ENCODE data around the gene SEC22A. TPM values are rescaled to one million over a fixed set of nuclear protein-coding genes. Genes with fewer than 3 reads are reported as not detected.

SEC22A gene
- total RNA-seq, 1 experiment from 2014 or later, result 84.8 TPM

DNA sequence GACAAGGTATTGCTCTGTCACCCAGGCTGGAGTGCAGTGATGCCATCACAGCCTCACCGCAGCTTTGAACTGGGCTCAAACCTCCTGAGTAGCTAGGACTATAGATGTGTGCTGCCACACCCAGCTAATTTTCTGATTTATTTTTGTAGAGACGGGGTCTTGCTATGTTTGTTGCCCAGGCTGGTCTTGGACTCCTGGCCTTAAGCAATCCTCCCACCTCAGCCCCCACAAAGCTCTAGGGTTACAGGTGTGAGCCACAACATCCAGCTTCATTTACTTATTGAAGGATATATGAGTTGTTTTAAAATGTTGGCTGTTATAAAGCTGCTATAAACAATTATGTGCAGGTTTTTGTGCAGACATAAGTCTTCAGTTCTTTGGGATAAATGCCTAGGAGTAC, 62.2 kb downstream of the SEC22A start:
- no peak for DNase-seq (ENCODE audit: low read depth)

DNA sequence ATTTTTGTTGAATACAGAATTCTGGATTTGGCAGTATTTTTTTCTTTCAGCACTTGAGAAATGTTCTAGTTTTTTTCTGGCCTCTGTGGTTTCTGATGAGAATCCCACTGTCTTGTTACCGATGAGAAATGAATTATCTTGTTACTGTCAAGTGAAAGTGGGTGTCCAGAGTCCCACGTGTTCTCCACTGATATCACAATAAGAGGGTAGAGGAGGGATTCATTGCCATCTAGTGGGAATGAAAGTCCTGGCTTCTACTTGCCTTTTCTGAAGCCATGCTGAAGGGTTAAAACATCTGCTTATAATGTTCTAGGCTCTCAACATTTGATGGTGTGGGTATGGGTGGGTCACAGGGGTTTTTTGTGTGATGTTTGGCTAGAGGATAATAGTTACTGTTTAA, 66.1 kb downstream of the SEC22A start:
- no peak for DNase-seq (ENCODE audit: low read depth)

DNA sequence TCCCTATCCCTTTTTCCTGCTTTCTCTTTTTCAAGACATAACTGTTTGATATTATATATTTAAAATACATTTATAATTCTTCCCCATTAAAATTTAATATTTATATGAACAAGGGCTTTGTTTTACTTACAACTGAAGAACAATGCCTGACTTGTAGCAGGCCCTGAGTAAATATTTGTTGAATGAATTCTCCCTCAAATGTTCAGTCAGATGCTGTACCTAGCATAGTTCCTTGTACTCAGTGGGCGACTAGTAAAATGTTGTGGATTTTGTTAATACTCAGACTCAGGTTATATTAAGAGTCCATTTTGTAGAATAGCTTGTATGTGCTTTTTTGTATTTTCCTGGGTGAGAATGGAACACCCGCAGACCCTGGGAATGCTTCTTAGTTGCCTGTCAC, 69.1 kb downstream of the SEC22A start:
- DNase-seq (ENCODE audit: low read depth), result no peak

DNA sequence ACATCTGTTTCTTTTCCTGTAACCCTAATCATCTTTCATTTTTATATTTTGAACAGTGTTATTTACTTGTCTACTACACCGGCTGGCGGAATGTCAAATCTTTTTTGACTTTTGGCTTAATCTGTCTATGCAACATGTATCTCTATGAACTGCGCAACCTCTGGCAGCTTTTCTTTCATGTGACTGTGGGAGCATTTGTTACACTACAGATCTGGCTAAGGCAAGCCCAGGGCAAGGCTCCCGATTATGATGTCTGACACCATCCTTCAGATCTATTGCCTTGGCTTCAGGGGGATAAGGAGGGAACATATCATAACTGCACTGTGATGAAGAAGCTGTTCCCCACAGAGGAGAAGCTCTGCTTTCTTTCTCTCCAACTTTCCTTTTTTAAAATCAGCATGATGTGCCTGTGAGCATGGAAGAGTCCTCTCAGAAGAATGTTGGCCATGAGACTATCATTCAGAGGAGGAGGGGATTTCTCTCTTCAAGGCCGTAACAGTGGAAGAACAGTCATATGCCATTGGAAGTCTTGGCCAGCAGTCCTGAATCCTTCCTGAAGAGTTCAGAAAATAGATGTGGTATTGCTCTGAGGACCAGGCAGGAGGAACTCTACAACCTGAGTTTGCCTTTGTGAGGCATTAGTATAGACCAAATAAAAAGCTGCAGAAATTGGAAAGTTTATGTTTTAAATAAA, 69.9 kb downstream of the SEC22A start:
- no peak for DNase-seq (ENCODE audit: low read depth)

DNA sequence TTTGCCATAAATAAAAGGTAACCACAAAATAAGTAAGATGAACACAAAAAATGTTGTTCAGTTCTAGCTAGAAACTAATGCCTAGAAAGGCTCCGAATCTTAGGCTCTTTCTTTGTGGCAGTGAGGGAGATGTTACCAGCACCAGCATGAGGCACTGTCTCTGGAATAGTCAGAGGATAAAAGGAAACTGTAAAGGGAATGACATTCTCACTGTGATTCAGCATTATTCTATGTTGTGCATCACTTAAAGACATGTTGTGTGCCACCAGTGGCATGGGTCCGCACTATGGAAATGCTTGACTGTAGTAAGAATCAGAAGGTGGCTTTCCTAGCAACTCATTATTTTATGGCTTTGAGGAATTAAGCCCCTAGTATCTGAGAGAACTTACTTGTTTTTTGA, 70.8 kb downstream of the SEC22A start:
- peak; percentile 50 for DNase-seq (ENCODE audit: low read depth)

DNA sequence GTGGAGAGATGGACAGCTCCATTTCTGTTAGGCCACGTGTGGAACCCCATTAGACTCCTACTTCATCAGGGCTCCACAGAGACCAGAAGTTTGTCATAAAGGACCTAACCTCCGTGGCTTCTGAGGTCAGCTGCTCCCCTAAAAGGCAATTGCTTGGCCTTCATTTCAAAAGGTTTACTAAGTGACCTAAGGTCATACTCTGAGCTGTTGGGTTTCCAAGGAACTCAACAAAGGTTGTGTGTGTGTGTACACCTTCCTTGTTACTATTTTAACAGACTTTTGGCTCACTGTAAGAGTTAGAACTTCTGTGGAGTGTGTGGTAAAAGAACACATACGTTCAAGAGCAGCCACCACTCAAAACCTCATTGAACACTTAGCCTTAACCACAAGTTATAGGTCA, 73.9 kb downstream of the SEC22A start:
- peak; percentile 9 for DNase-seq (ENCODE audit: low read depth)

DNA sequence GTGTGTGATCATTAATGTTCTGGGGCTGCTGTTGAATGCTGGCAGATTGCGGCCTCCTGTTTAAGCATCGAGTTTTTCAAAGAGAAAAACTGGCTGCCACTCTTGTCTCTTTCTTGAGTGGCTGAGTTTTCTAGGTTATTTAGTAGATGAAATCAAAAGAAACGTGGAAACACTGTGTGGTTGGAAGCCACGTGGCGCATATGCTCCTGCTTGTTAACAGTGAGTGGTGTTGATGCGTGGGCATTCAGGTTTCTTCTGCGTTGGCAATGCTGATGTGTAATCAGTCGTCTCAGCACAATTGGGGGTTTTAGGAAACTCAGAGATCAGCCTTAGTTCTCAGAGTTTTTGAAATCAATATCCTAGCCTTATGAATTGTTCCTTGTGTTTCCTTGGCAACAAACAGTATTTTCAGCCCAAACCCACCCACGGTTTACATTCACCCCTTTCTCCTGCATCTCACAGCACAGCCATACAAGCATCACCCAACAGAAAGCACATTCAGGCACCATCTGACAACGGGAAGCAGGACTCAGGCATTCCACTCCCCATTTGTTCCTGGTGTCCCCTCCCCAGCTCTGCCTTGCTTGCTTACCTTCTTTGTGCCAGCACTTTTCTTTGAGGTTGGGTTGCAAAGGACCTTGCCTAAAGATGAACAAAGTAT, 74.7 kb downstream of the SEC22A start:
- DNase-seq (ENCODE audit: low read depth), result no peak

DNA sequence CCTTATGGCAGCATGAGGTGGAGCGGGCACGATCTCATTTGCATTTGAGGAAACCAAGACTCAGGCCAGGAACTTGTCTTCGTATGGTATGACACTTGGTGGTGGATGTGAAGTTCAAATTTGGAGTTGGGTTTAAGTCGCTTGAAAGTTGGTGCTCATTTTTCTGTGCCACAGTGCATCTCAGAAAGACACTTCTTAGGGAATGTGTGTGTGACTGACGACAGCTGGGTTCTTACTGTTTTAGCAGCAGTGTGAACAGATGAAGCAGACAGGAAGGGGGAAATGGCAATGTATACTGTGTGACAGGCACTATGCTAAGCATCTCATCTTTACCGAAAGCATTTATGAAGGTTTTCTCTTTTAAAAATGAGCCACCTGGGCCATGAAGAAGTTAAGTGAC, 75.4 kb downstream of the SEC22A start:
- no peak for DNase-seq (ENCODE audit: low read depth)

DNA sequence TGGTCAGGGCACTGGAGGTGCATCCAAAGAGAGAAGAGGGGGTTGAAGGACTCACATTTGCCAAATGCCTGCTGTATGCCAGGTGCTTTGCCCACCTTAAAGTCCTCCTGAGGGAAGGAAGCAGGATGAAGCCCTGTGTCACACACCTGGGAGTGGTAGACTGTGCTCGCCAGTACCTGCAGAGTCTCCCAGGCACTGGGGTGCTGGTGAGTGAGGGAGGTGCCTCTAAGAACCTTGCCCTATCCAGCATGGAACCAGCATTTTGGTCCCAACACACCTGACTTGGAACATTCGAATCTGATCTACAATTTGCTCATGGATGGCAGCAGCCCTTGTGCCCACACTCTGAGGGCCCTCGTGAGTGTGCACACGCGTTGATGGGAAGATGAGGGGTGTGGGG, 76.7 kb downstream of the SEC22A start:
- no peak for DNase-seq (ENCODE audit: low read depth)

DNA sequence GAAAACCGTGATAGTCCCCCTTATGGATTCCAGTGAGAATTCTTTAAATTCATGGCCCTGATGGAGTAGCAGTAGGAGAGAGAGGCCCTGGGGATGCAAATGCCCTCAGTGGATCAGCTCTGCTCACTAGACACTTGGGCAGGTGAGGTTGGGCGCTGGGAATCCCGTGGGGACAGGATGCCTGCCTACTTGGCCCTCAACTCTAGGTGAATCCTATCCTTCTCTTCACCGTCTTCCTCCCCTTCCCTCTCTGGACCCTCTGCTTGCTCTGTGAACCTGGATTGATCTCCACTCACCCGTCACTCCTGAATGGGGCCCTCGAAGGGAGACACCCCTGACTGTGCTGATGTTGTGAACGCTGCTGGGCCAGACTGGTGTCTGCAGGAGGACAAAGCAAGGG, 77.4 kb downstream of the SEC22A start:
- no peak for DNase-seq (ENCODE audit: low read depth)

DNA sequence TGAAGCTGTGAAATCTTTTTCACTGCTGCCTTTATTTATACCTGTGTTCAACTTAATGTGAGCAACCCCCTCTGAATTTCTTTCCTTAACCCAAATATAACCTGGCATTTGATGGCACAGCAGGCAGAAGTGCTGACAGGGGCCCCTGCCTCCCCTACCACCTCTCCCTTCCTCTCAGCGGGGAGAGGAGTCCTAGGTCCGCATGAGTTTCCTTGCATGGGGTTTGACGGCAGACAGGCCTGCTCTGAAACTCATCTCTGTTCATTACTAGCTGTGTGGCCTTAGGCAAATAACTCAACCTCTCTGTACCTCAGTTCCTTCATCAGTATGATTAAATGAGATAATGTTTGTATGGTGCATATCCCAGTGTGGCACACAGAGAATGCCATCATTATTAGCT, 79.7 kb downstream of the SEC22A start:
- DNase-seq (ENCODE audit: low read depth), result no peak

DNA sequence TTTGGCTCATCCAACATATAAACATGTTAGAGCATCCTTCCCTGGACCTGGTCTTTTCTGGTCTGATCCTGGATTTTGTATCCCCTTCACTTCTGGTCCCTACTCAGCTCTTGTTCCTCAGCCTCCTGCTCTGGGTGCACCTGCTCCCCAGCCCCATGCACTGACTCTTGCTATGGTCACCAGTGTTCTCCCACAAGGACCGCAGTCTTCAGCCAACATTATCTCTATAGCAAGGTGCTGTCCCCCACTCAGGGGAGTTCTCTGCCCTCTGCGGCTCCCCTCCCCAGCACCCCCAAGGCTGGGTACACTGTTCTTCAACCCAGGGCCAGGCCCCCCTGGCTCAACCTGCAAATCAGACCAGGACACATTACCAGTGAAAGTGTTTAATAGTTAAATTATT, 80.2 kb downstream of the SEC22A start:
- DNase-seq (ENCODE audit: low read depth), result no peak

DNA sequence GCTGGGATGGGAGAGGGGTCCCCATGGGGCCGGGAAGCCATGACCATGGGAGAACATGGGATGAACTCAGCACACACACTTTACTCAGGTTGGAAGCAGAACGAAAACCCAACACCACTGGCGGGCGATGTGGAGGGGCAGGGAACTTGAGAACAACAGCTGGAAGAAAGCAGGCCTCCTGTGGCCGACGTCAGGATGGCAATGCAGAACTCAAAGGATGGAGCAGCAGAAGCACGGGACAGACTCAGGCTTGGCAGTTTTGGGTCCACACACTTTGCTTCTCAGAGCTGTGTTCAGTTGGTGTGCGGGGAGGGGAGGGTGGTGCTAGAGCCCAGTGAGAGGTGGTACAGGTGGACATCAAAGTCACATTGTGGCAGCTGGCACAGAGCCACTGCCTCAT, 80.7 kb downstream of the SEC22A start:
- DNase-seq (ENCODE audit: low read depth), result no peak

DNA sequence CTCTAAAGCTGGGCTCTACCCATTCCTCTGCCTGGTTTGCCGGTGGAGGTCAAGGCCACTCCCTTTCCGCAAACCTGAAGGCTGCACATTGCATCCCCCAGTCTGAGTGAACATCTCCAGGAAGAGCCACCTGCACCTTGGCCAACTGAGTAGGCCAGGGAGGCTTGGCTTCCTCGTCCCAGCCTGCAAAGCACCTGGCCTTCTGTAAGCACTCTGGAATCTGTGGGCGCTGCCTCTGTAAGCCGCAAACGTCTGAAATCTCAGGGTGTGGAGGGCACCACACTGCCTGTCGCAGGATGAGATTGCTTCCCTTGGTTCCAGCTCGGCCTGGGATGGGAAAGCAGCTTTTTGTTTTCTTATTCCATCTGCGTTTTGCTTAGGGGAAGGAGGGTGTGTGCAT, 81.3 kb downstream of the SEC22A start:
- no peak for DNase-seq (ENCODE audit: low read depth)

DNA sequence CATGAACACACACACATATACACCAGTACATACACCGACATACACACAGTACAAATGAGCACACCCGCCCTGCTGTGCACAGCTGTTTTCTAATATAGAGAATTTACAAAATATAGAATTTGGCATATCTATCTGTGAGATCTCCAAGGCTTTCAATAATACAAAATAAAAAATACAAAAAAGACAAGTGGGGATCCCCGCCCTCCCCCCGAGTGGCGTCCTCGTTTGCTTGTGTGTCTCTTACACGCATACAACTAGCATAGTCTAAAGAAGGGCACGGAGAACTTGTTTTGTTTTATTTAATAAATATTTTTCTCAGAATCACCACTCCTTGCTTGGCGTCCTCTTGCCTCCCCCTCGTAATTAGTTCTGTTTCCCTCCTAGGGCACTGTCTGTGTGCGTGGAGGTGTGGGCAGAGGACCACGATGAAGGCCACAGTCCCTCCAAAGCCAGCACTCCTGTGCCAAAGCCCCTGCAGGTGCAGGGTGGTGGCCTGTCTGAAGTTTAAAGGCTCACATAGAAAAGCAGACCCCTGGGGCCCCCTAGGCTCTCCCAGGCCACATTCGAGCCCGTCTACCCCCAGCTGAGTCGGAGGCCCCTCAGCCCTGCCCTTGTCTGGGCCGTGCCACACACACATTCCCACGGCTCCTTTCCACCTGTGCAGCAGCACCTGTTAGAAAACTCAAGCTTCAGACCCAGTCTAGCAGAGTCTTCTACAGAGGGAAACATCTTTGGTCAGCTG, 82.1 kb downstream of the SEC22A start:
- DNase-seq (ENCODE audit: low read depth), result no peak

DNA sequence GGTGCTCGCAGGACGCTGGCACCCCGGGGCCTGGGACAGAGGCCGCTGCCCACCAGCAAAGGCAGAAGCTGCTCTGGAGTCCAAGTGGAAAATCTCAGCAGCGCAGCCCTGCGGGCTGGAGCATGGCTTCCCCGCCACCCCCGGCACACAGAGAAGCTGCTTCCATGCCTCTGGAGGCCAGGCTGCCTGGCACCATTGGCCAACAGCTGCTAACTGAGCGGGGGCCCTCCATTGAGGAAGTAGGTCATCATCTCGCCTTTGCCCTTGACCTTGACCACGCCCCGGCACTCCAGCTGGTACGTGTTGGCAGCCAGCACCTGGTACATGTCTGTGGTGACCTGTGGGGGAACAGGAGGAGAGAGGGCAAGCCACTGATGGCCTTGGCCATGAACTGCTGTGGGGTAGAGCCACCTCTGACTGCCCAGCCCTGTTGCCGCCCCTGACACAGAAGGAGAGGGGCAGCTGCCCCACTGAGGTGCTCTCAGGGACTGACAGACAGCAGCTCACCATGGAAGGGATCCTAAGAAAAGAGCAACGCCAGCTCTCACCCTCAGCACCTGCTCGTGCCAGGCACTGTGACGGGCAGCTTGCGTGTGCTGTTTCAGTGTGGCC, 82.8 kb downstream of the SEC22A start:
- no peak for DNase-seq (ENCODE audit: low read depth)

DNA sequence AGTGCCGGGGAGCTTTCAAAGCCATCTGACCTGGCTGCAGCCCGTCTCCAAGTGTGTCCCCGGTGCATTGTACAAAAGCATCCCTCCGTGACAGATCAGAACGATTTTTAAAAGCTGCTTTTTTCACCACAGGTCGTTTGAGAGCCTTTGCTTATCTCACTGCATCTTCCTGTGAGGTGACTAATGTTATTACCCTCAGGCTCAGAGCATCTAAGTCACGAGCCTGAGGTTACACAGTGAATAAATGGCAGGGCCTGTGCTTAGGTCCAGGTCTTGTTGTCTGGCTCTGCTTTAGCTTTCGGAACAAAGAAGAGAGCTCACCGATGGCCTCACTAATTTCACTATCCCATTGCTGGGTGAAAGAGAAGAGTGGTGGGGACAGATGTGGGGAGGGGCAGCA, 83.3 kb downstream of the SEC22A start:
- peak; percentile 87 for DNase-seq (ENCODE audit: low read depth)

DNA sequence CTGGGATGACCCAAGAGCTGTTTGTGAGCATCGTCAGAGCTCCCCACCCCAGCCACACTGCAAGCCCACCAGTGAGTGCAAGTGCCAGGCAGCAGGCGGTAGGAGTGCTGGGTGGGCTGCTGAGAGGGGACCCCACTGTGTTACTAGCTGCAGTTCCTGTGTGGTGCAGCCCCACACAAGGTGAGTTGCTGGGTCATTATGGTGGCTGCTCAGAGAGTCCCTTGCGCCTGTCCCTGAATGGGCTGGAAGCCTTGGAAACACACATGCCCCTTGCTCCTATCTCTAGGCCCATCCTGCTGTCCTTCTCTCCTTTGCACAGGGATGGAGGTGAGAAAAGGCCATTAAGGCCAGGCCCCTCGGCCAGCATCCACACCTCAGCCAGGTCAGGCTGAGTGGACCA, 83.7 kb downstream of the SEC22A start:
- no peak for DNase-seq (ENCODE audit: low read depth)

DNA sequence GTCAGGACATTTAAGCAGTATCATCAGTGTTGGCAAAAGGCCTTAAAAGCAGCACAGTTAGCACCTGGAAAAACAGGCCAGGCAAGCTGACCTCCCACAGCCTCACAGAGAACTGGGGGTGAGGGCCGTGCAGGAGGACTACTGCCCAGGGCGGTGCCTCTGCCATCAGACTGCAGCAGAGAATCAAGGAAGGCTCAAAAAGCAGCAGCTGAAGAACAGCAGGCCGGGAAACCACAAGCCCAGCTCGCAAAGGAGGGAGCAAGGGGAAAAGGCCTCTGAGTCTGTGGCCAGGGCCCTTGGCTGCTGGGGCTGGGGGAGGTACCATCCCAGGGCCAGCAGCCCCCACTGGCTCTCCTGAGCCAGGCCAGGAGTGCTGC, 84.2 kb downstream of the SEC22A start:
- no peak for DNase-seq (ENCODE audit: low read depth)

DNA sequence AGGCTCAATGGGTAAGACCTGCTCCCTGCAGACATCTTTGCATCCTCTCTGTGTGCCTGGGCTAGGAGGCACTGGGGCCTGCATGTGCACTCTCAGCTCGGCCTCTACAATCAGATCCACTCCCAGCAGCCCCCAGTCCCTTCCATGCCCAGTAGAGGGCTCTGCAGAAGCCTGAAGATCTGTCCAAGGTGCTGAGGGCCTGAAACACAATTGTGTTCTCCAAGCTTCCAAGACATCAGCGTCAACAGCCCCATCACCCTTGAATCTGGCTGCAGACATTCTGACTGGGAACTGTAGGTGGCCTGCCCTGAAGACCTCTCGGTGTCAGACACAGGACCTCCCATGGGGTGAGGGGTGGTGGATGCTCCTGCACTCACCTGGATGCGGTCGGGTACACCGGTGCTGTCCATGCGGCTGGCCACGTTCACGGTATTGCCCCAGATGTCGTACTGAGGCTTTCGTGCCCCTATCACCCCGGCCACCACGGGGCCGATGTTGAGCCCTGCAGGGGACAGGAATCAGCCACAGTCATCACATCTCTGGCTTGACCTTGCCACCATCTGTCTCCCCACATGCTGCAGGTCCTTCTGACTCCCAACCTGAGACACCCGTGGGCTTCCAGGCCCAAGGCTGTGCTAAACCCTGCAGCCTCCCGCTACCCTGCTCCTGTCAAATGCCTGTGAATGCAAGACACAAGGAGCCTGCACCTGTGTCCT, 84.7 kb downstream of the SEC22A start:
- DNase-seq (ENCODE audit: low read depth), result peak; percentile 71

DNA sequence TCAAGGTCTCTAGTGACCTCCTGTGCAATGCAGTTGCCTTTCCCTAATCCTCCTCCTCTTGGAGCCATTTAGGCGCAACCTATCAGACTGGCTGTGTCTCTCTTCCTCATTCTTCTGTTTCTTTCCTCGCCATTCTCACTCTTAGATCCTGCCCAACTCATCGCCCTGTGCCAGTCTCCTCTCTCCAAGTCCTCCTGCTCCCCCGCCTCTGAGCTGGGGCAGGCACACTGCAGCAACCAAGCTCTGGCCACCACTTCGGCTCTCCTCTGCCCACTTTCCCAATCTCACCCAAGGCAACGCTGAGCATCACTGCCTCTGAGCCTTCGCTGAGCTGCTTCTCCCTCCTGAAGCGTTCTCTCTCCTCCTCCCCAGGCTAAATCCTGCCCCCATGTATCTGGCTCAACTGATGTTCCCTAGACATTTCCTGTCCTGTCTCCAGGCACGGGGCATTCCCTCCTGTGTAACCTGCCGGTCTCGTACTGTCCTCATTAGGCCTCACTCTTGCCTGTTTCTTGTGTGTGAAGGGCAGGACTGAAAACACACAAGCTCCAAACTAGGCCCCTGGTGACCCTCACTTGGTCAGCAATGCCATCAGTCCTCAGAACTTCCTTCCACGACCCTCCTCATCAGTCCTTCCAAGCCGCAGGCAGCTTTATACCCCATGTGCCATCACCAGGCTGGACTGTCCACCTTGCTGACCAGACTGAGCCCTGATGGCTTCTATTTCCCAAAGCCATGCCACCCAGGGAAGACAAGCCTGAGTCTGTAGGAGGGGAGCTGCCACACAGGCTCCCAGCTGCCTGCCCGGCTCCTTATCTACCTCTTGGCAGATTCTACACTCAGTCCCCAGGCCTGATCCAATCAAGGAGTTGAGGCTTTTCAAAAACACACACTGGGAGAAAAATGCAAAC, 85.6 kb downstream of the SEC22A start:
- DNase-seq (ENCODE audit: low read depth), result no peak

All from M059J (cell line).